ENCODE data around the gene CDK16.

Gene CDK16

GRCh38 chrX:47232197-47232802 lies 13.8 kb downstream of the CDK16 start:
- DNase-seq, result no peak
- Mint-ChIP-seq H3K27ac (peak overlapping the region; percentile 100), H3K27me3 (ENCODE audit: low read depth, poor library complexity) (no peaks in the 10 kb centered on the region), H3K36me3 (ENCODE audit: low read depth) (peaks cover 33% of the 10 kb centered on the region), H3K4me1 (peaks cover 60% of the 10 kb centered on the region), H3K9me3 (no peaks in the 10 kb centered on the region), H3K4me3 (peak overlapping the region; percentile 93)
- no peak for TF ChIP-seq CTCF (IDR thresholded peaks at IDR 0.05)

- Mint-ChIP-seq H3K9me3 (no peaks in the 10 kb centered on the region), H3K36me3 (ENCODE audit: low read depth) (peaks cover 31% of the 10 kb centered on the region), H3K4me3 (peak within 1 kb of the TSS; percentile 93), H3K27me3 (ENCODE audit: low read depth, poor library complexity) (no peaks in the 10 kb centered on the region), H3K4me1 (peaks cover 65% of the 10 kb centered on the region), H3K27ac (peak within 1 kb of the TSS; percentile 100)
- no peak for TF ChIP-seq CTCF (IDR thresholded peaks at IDR 0.05)
- DNase-seq, result no peak
These were observed 14.4 kb downstream of the CDK16 start, which contains the start of gene USP11 for GRCh38 chrX:47232803-47233332. Gene USP11, plus strand, starts transcription at chrX:47233009. Its CDS starts 35 bp downstream, at chrX:47233044.

GRCh38 chrX:47233333-47234113 lies 15.0 kb downstream of the CDK16 start:
- peaks cover 65% of the 10 kb centered on the region for H3K4me1 Mint-ChIP-seq
- peaks cover 24% of the 10 kb centered on the region for H3K36me3 Mint-ChIP-seq (ENCODE audit: low read depth)
- no peaks in the 10 kb centered on the region for H3K9me3 Mint-ChIP-seq

GRCh38 chrX:47234583-47234982 lies 16.1 kb downstream of the CDK16 start:
- no peaks in the 10 kb centered on the region for H3K27me3 Mint-ChIP-seq (ENCODE audit: low read depth, poor library complexity)
- H3K9me3 Mint-ChIP-seq, result no peaks in the 10 kb centered on the region
- no peak for DNase-seq
- no peak for TF ChIP-seq CTCF (IDR thresholded peaks at IDR 0.05)
- peaks cover 65% of the 10 kb centered on the region for H3K4me1 Mint-ChIP-seq
- peaks cover 26% of the 10 kb centered on the region for H3K36me3 Mint-ChIP-seq (ENCODE audit: low read depth)
- peak overlapping the region; percentile 93 for H3K4me3 Mint-ChIP-seq
- H3K27ac Mint-ChIP-seq, result peak overlapping the region; percentile 100

More at GRCh38 chrX:47233333-47234113, 15.0 kb downstream of the CDK16 start:
- Mint-ChIP-seq H3K4me3 (peak overlapping the region; percentile 93), H3K27ac (peak overlapping the region; percentile 100), H3K27me3 (ENCODE audit: low read depth, poor library complexity) (no peaks in the 10 kb centered on the region)
- DNase-seq, result peak; percentile 98
- TF ChIP-seq CTCF (IDR thresholded peaks at IDR 0.05), result no peak

GRCh38 chrX:47235691-47236103 lies 17.2 kb downstream of the CDK16 start:
- no peak for DNase-seq
- peak overlapping the region; percentile 32 for H3K27ac Mint-ChIP-seq
- no peak for TF ChIP-seq CTCF (IDR thresholded peaks at IDR 0.05)
- no peaks in the 10 kb centered on the region for H3K9me3 Mint-ChIP-seq
- no peaks in the 10 kb centered on the region for H3K27me3 Mint-ChIP-seq (ENCODE audit: low read depth, poor library complexity)
- H3K4me1 Mint-ChIP-seq, result peaks cover 59% of the 10 kb centered on the region
- H3K36me3 Mint-ChIP-seq (ENCODE audit: low read depth), result peaks cover 29% of the 10 kb centered on the region
- peak overlapping the region; percentile 93 for H3K4me3 Mint-ChIP-seq

Data from nephron progenitor cell (in vitro differentiated cells).